GM18520 (cell line): ENCODE measurements around the gene GPR52.

ENCODE experiments used
- ATAC-seq: cut with Tn5 transposase; IDR thresholded peaks from one replicate; pipeline ENCODE4 v1.9.1; 2021; ENCODE audit not compliant: unreplicated experiment

GPR52 gene

GRCh38 chr1:174465855-174466254 lies 18.1 kb downstream of the GPR52 start:
- no peak for ATAC-seq

GRCh38 chr1:174466607-174467006 lies 18.8 kb downstream of the GPR52 start:
- ATAC-seq: no peak

GRCh38 chr1:174469052-174469451 lies 21.3 kb downstream of the GPR52 start:
- ATAC-seq: no peak

GRCh38 chr1:174469687-174470086 lies 21.9 kb downstream of the GPR52 start:
- no peak for ATAC-seq

DNA sequence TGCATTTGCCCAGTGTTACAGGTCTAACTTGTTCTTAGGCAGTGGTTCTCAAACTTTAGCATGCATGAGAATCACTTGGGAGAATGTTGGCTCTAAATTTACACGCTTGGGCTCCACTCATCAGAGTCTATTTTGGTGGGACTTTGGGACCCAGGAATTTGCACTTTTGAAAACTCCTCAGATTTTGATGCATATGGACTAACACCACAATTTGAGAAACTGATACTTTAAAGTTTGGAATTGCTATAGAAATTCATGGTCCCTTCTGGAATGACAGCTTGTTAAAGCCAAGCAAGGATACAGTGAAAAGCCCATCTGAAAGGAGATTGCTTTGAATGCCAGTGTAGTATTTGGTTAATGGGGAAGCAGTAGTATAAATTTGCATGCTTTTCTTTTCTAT lies 31.5 kb downstream of the GPR52 start:
- ATAC-seq: no peak

DNA sequence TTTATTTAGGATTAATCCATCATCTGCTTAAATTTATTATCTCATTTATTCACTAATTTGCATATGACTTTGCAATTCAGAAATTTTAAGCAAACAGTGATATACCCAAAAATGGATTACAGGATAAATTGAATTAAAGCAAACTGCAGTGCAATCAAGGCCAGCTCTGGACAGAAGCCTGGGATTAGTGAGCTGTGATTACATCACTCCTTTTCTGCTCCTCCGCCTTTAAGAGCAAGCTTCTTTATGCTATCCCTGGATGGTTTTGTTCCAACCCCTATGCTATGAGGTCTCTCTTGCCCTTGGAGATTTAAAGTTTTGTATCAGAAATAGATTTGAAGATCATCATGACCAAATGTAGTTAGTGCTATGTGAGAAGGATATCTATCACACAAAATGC lies 32.6 kb downstream of the GPR52 start:
- no peak for ATAC-seq

- no peak for ATAC-seq
These were observed 43.8 kb downstream of the GPR52 start for GRCh38 chr1:174491606-174492005.

GRCh38 chr1:174497478-174497877 lies 49.7 kb downstream of the GPR52 start:
- no peak for ATAC-seq
